IMR-90 (cell line): Measurements from ENCODE around the gene FCSK. TPM values are rescaled to one million over a fixed set of nuclear protein-coding genes. Genes with fewer than 3 reads are reported as not detected.

Experiments used
- ATAC-seq: fragments of 200-7000 bp; cut with Tn5 transposase; 2 replicates; pipeline ENCODE4 v1.9.1; 2020; ENCODE audit warnings: low read depth, mild to moderate bottlenecking, moderate library complexity
- BruUV-seq: library from RNA; stranded (reverse); fragments of 400-500 nt; replicated peaks from 2 replicates; lab custom pipeline; 2021; lab: Mats Ljungman, UMichigan
- CTCF ChIA-PET: fragments of 300-600 bp; formaldehyde crosslinking; extraction: SDS; loops from one replicate; lab custom pipeline; 2021; ENCODE audit warnings: antibody characterized with exemption; lab: Yijun Ruan, JAX
- POLR2A ChIA-PET: fragments of 300-600 bp; sonication (Branson Sonifier 250); formaldehyde crosslinking; loops from one replicate; lab custom pipeline; 2022; ENCODE audit warnings: antibody characterized with exemption; ENCODE audit not compliant: unreplicated experiment; lab: Charles Lee
- DNase-seq: peaks from one replicate; pipeline ENCODE4 v3.0.0; 2013
- H2AFZ ChIP-seq: replicated peaks from 2 replicates; pipeline ENCODE3; 2013; ENCODE audit warnings: low read length, mild to moderate bottlenecking; ENCODE audit not compliant: poor library complexity
- H2AK5ac ChIP-seq: 2 replicates; pipeline ENCODE4 v1.6.1; 2013; ENCODE audit warnings: low read depth, low read length, inconsistent platforms
- H2AK9ac ChIP-seq: replicated peaks from 2 replicates; pipeline ENCODE3; 2013; ENCODE audit warnings: mild to moderate bottlenecking, low read depth, low read length, moderate library complexity; ENCODE audit not compliant: poor library complexity
- H2BK120ac ChIP-seq: 2 replicates; pipeline ENCODE4 v1.6.1; 2013; ENCODE audit warnings: low read depth, low read length, inconsistent platforms
- H2BK15ac ChIP-seq: 3 replicates; pipeline ENCODE4 v1.6.1; 2013; ENCODE audit warnings: low read depth, low read length, inconsistent platforms
- H2BK20ac ChIP-seq: 2 replicates; pipeline ENCODE4 v1.6.1; 2013; ENCODE audit warnings: low read depth, mild to moderate bottlenecking, inconsistent platforms, low read length, moderate library complexity
- H2BK5ac ChIP-seq: 2 replicates; pipeline ENCODE4 v1.6.1; 2013; ENCODE audit warnings: mild to moderate bottlenecking, low read depth, low read length, inconsistent platforms; ENCODE audit not compliant: poor library complexity, severe bottlenecking
- H3K14ac ChIP-seq: replicated peaks from 2 replicates; pipeline ENCODE4 v1.6.1; 2013; ENCODE audit warnings: low read depth, low read length, inconsistent platforms
- H3K18ac ChIP-seq: 2 replicates; pipeline ENCODE4 v1.6.1; 2013; ENCODE audit warnings: low read depth, low read length, control low read depth
- H3K23ac ChIP-seq: 2 replicates; pipeline ENCODE4 v1.6.1; 2013; ENCODE audit warnings: low read depth, low read length, inconsistent platforms
- H3K27ac ChIP-seq: 2 replicates; pipeline ENCODE4 v1.5.1; 2013; ENCODE audit warnings: mild to moderate bottlenecking, control low read depth, low read length; ENCODE audit not compliant: insufficient read depth
- H3K27me3 ChIP-seq: 2 replicates; pipeline ENCODE4 v1.6.1; 2013; ENCODE audit warnings: low read length; ENCODE audit not compliant: control insufficient read depth, insufficient read depth
- H3K36me3 ChIP-seq: 2 replicates; pipeline ENCODE4 v1.6.1; 2013; ENCODE audit warnings: low read length, mixed read lengths; ENCODE audit not compliant: control insufficient read depth, insufficient read depth
- H3K4ac ChIP-seq: 2 replicates; pipeline ENCODE4 v1.6.1; 2013; ENCODE audit warnings: low read depth, low read length, inconsistent platforms
- H3K4me1 ChIP-seq: 2 replicates; pipeline ENCODE4 v1.6.1; 2013; ENCODE audit warnings: low read length, mixed read lengths; ENCODE audit not compliant: control insufficient read depth, insufficient read depth
- H3K4me2 ChIP-seq: 2 replicates; pipeline ENCODE4 v1.6.1; 2013; ENCODE audit warnings: low read depth, mild to moderate bottlenecking, control low read depth, low read length, moderate library complexity
- H3K4me3 ChIP-seq: 2 replicates; pipeline ENCODE4 v1.5.1; 2013; ENCODE audit warnings: low read depth, mild to moderate bottlenecking, control low read depth, low read length, moderate library complexity; ENCODE audit not compliant: insufficient read depth
- H3K56ac ChIP-seq: 2 replicates; pipeline ENCODE4 v1.6.1; 2013; ENCODE audit warnings: low read length, inconsistent platforms; ENCODE audit not compliant: insufficient read depth; ENCODE audit errors: extremely low read depth
- H3K79me1 ChIP-seq, 2 experiments: 2 replicates each; pipeline ENCODE4 v1.6.1; 2013; ENCODE audit warnings: low read length in 2 of 2, inconsistent platforms in 1 of 2, low read depth in 1 of 2
- H3K9ac ChIP-seq: 2 replicates; pipeline ENCODE4 v1.6.1; 2013; ENCODE audit warnings: low read depth, low read length, control low read depth
- H3K9me1 ChIP-seq: 2 replicates; pipeline ENCODE4 v1.6.1; 2013; ENCODE audit warnings: low read length, inconsistent platforms; ENCODE audit not compliant: insufficient read depth
- H3K9me3 ChIP-seq: 2 replicates; pipeline ENCODE4 v1.6.1; 2013; ENCODE audit warnings: low read length; ENCODE audit not compliant: control insufficient read depth, insufficient read depth
- H4K20me1 ChIP-seq: 2 replicates; pipeline ENCODE4 v1.6.1; 2013; ENCODE audit warnings: low read length, inconsistent platforms; ENCODE audit not compliant: insufficient read depth
- H4K5ac ChIP-seq: 2 replicates; pipeline ENCODE4 v1.6.1; 2013; ENCODE audit warnings: mild to moderate bottlenecking, low read depth, low read length, control low read depth
- H4K8ac ChIP-seq, 2 experiments: 2 replicates each; pipeline ENCODE4 v1.6.1; 2013; ENCODE audit warnings: low read depth in 2 of 2, low read length in 2 of 2, control low read depth in 1 of 2, inconsistent platforms in 1 of 2
- H4K91ac ChIP-seq: 2 replicates; pipeline ENCODE4 v1.6.1; 2013; ENCODE audit warnings: low read depth, low read length, inconsistent platforms; ENCODE audit not compliant: insufficient read depth
- BHLHE40 ChIP-seq: fragments of 150-350 bp; IDR thresholded peaks from 2 replicates; pipeline ENCODE4 v1.6.1; 2016; ENCODE audit warnings: mild to moderate bottlenecking, low read depth, low read length
- CEBPB ChIP-seq: IDR thresholded peaks from 2 replicates; pipeline ENCODE4 v1.6.1; 2012; ENCODE audit warnings: low read depth, low read length, improper control_type of control experiment
- CHD1 ChIP-seq: IDR thresholded peaks from 2 replicates; pipeline ENCODE4 v1.6.1; 2012; ENCODE audit warnings: low read depth, low read length, improper control_type of control experiment
- CTCF ChIP-seq: conservative IDR thresholded peaks from 2 replicates; pipeline ENCODE4 v1.5.1; 2012; ENCODE audit warnings: mild to moderate bottlenecking, low read depth, low read length, improper control_type of control experiment
- ELK1 ChIP-seq: fragments of 150-350 bp; IDR thresholded peaks from 2 replicates; pipeline ENCODE4 v1.6.1; 2016; ENCODE audit warnings: low read depth, mild to moderate bottlenecking, low read length, moderate library complexity, borderline replicate concordance
- FOS ChIP-seq: fragments of 150-350 bp; IDR thresholded peaks from 2 replicates; pipeline ENCODE4 v1.6.1; 2016; ENCODE audit warnings: low read depth, low read length
- MAFK ChIP-seq: IDR thresholded peaks from 2 replicates; pipeline ENCODE4 v1.6.1; 2012; ENCODE audit warnings: low read depth, low read length, improper control_type of control experiment
- MAZ ChIP-seq: IDR thresholded peaks from 2 replicates; pipeline ENCODE4 v1.6.1; 2012; ENCODE audit warnings: low read depth, mild to moderate bottlenecking, low read length, improper control_type of control experiment, moderate library complexity, borderline replicate concordance
- MXI1 ChIP-seq: IDR thresholded peaks from 2 replicates; pipeline ENCODE4 v1.6.1; 2012; ENCODE audit warnings: low read depth, mild to moderate bottlenecking, low read length, moderate library complexity, borderline replicate concordance
- NFE2L2 ChIP-seq: fragments of 150-350 bp; IDR thresholded peaks from 2 replicates; pipeline ENCODE4 v1.6.1; 2016; ENCODE audit warnings: low read depth, mild to moderate bottlenecking, low read length
- POLR2A ChIP-seq: IDR thresholded peaks from 2 replicates; pipeline ENCODE4 v1.6.1; 2012; ENCODE audit warnings: mild to moderate bottlenecking, low read depth, low read length
- RAD21 ChIP-seq: IDR thresholded peaks from 2 replicates; pipeline ENCODE4 v1.6.1; 2012; ENCODE audit warnings: low read length, improper control_type of control experiment
- RCOR1 ChIP-seq: IDR thresholded peaks from 2 replicates; pipeline ENCODE4 v1.6.1; 2012; ENCODE audit warnings: mild to moderate bottlenecking, low read length, improper control_type of control experiment; ENCODE audit not compliant: insufficient replicate concordance
- RFX5 ChIP-seq: IDR thresholded peaks from 2 replicates; pipeline ENCODE4 v1.8.0; 2012; ENCODE audit warnings: low read depth, mild to moderate bottlenecking, low read length, moderate library complexity
- SMC3 ChIP-seq: fragments of 150-350 bp; IDR thresholded peaks from 2 replicates; pipeline ENCODE4 v1.6.1; 2016; ENCODE audit warnings: low read depth, mild to moderate bottlenecking, antibody characterized with exemption, low read length, moderate library complexity
- USF2 ChIP-seq: fragments of 150-350 bp; IDR thresholded peaks from 2 replicates; pipeline ENCODE4 v1.6.1; 2017; ENCODE audit warnings: mild to moderate bottlenecking, antibody characterized with exemption, low read length, low read depth
- WGBS, 2 experiments: methylation state at CpG; one replicate each; pipeline versions ENCODE4 v1.1.5 to v1.1.7; 2013; ENCODE audit warnings: missing lambda C conversion rate in 2 of 2; ENCODE audit not compliant: insufficient read length in 1 of 2; ENCODE audit errors: extremely low coverage in 2 of 2; 5-methylcytosine and 5-hydroxymethylcytosine counted together
- dilution Hi-C: fragments of 300-500 bp; cut with HindIII; formaldehyde crosslinking; loops from one replicate; pipeline ENCODE4 v1.14.3; 2018; ENCODE audit warnings: low sequenced_read_pairs; ENCODE audit not compliant: unreplicated experiment
- in situ Hi-C: fragments of 300-500 bp; cut with MboI; formaldehyde crosslinking; loops from 3 replicates; pipeline ENCODE4 v1.14.3; 2019; ENCODE audit warnings: low sequenced_read_pairs, inconsistent platforms, mixed read lengths
- intact Hi-C: fragments of 100-400 bp; cut with micrococcal nuclease; formaldehyde crosslinking; loops from 2 replicates; pipeline ENCODE4 v1.10.0; 2022
- polyA plus RNA-seq, 3 experiments: library from polyadenylated mRNA; depleted of rRNA; stranded (reverse); fragments of >200 nt; gene quantifications; 2 replicates each; pipeline ENCODE4 v1.2.3, GENCODE V29; 2012; ENCODE audit warnings: low replicate concordance in 1 of 3
- total RNA-seq: library from RNA; depleted of rRNA; stranded (reverse); fragments of >200 nt; gene quantifications from 2 replicates; pipeline ENCODE4 v1.2.3, GENCODE V29; 2012

FCSK gene
- total and polyA plus RNA-seq, 2 of the 4 experiments (the other 2 are of a cell fraction) = 6.1 to 7.2 TPM

- Histone ChIP-seq H2AFZ (no peak overlapping the region), H3K4me2 (no peak overlapping the region), H4K91ac (no peak overlapping the region), H2BK15ac (no peak overlapping the region), H4K5ac (no peak overlapping the region), H3K14ac (no peak overlapping the region), H3K79me1 (peaks cover 3 to 19% of the 10 kb centered on the region in 2 experiments; a peak in 3 of 4 replicates), H3K27me3 (no peaks in the 10 kb centered on the region), H3K4me3 (no peak overlapping the region), H3K9me1 (0 out of 2 replicates have a peak, but pooled peaks cover 3% of the 10 kb centered on the region), H2BK5ac (no peak overlapping the region), H3K23ac (no peak overlapping the region), H2BK120ac (no peak overlapping the region), H3K9me3 (no peaks in the 10 kb centered on the region), H3K9ac (no peak overlapping the region), H3K18ac (no peak overlapping the region), H2AK9ac (no peak overlapping the region), H3K36me3 (no peaks in the 10 kb centered on the region), H3K4ac (no peak overlapping the region), H3K56ac (no peak overlapping the region), H2BK20ac (no peak overlapping the region), H2AK5ac (no peak overlapping the region), H3K27ac (no peak overlapping the region), H3K4me1 (peaks cover 4% of the 10 kb centered on the region; the same call in 1 of the 2 replicates), H4K20me1 (peaks cover 10% of the 10 kb centered on the region), H4K8ac (no peak overlapping the region)
- DNase-seq (no peak), ATAC-seq (no peak)
- CTCF ChIA-PET = no interaction called here
- POLR2A ChIA-PET = interaction anchor here (0.6 kb wide), 1 partner anchor 11 kb away, joined by 22 read pairs; no protein-coding TSS in a partner anchor
- no TSS peak for BruUV-seq
- intact Hi-C loops (no loop called here), dilution Hi-C loops (no loop called here), in situ Hi-C loops (no loop called here)
- no CpG with 5 or more reads among the region's 7 CpGs for WGBS, 2 experiments
- TF ChIP-seq CHD1 (no peak), RCOR1 (no peak), MAZ (no peak), ELK1 (no peak), BHLHE40 (no peak), RAD21 (no peak), MAFK (no peak), MXI1 (no peak), CEBPB (no peak), USF2 (no peak), FOS (no peak), RFX5 (no peak), SMC3 (no peak), CTCF (no peak), POLR2A (no peak), NFE2L2 (no peak)
Measured at GRCh38 chr16:70442344-70442743, 12.1 kb upstream of the FCSK start.
